ENCODE data around the gene IL1R1.

DNA sequence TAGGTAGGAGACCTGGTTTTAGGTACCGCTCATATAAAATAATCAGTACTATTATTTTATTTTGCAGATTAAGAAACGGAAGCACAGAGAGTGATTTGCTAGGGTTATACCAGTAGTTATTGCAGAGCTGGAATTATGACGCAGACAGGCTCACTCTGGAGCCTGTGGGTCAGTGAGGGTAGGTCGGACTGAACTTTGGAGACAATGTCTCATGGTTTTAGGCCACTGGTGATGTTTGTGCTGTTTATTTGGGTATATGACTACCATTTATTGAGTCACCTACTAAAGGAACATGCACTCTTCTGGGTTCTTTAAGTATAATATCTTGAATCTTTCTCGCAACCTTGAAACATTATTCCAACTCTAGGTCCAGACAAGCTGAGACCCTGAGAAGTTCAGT, 33.5 kb upstream of the IL1R1 start:
- TF ChIP-seq, protein P1, sequence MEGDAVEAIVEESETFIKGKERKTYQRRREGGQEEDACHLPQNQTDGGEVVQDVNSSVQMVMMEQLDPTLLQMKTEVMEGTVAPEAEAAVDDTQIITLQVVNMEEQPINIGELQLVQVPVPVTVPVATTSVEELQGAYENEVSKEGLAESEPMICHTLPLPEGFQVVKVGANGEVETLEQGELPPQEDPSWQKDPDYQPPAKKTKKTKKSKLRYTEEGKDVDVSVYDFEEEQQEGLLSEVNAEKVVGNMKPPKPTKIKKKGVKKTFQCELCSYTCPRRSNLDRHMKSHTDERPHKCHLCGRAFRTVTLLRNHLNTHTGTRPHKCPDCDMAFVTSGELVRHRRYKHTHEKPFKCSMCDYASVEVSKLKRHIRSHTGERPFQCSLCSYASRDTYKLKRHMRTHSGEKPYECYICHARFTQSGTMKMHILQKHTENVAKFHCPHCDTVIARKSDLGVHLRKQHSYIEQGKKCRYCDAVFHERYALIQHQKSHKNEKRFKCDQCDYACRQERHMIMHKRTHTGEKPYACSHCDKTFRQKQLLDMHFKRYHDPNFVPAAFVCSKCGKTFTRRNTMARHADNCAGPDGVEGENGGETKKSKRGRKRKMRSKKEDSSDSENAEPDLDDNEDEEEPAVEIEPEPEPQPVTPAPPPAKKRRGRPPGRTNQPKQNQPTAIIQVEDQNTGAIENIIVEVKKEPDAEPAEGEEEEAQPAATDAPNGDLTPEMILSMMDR (conservative IDR thresholded peaks at IDR 0.05; ENCODE audit: low read length) = no peak
- no peak for TF ChIP-seq EZH2phosphoT487 (IDR thresholded peaks at IDR 0.05; ENCODE audit: borderline replicate concordance, low read depth, low read length)

Measured in OCI-LY7 (cell line).